ENCODE data around the gene CDCA8.
"Not testable (repeated sequence)": the region's sequence is repeated elsewhere in the genome, so short reads cannot be mapped to it uniquely, and the experiment has no call there.

The CDCA8 gene

DNA sequence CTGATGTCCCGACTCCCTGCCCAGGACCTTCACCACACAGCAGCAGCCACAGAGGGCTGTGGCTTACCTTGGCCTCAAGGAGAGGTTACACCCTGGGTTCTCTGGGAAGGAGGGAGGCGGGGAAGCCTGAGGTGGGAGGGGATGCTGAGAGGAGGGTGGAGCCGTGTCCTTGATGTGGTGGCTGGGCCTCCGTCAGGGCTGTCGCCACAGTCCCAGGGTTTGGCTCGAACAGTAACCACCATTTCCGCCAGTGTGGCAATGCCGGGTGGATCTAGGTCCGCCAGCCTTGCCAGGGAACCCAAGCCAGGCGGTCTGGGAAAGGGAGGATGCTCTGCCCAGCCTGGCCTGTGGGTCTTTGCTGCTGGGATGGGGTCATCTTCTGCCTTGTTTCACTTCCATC, 18.4 kb upstream of the CDCA8 start:
- DNase-seq = peak in 1 of 14 donors; percentile 5

DNA sequence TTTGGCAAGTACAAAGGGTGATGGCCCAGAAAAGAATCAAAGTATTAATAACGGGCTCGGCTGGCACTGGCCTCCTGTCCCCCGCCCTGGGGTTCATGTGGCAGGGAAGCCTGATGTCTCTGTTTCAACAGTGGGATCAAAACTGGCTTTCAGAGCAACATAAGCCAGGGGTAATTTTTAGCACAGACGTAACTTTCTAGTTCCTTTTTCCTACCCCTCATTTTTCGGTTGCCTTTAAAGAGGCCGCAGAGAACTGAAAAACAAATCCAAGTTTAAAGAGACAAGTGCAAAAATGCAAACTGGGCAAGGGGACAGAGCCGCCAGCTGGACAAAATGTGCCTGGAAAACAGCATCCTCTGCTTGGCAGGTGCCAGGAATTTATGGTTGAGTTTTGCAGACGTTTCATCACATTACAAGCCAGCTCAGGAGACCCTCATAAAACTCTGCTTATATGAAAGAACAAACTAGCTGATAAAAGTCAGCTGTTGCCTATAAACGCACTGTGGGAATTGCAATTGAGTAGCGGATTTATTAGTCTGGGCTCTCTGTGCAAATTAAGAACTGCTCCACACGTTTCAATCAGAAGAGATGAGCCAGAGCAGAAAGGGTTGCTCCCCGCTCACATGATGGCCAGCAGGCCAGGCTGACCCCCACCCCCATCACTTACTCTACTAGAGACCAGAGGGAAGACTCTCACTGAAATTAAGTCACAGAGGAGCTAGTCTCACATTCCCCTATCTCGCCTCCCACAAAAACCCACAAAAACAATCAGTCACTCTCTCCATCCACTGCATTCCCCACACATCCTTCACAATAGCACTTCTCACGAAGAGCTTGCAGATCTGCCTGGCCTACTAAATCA, 15.8 kb upstream of the CDCA8 start:
- DNase-seq = peak in 4 of 14 donors; percentile 8 to 27 (median 19)

DNA sequence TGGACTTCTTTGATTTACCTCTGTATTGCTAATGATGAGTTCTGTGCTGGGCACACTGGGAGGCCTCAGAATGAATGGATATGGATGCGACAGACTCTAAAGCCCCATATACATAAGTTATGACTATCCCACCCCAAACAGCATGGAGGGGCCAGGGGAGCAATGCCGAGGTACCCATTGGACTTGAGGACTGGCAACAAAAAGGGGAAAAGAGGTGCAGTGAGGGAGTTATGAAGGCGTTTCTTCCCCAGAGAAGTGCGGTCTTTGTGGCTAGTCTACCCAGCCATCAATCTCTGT, 15.2 kb upstream of the CDCA8 start:
- no peak for DNase-seq

DNA sequence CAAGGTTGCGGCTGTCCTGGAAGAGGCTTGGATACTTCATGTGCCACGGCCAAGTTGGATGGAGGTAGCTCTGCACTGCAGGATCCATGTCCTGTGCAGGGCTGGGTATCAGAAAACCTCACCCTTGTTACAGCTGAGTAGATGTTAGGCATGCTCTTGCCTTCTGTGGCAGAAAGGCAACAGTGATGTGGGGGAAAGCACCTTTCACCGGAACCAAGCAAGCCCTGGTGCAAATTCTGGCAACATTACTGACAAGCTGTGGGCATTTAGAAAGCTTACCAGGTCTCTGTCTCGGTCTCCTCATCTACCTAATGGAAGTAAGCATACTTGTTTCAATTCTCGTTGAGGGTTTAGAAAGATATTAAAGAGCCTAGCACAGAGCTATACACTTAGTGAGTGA, 14.5 kb upstream of the CDCA8 start:
- DNase-seq = no peak

DNA sequence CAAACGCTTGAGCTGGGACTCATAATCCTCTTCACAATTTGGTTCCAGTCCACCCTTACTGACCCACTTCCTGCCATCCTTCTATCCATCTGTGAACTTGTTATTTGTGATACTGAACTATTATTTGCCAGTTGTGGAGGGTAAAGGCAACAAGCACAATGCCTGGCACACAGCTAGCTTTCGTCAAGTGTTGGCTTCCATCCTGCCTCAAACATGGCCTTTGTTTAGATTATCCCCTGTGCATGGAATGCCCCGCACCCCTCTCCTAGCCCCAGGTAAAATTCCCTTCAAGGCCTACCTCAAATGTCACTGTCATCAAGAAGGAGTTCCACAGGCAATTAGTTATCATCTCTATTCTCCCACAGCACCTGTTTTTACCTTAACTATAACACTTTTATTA, 11.4 kb upstream of the CDCA8 start:
- no peak for DNase-seq

DNA sequence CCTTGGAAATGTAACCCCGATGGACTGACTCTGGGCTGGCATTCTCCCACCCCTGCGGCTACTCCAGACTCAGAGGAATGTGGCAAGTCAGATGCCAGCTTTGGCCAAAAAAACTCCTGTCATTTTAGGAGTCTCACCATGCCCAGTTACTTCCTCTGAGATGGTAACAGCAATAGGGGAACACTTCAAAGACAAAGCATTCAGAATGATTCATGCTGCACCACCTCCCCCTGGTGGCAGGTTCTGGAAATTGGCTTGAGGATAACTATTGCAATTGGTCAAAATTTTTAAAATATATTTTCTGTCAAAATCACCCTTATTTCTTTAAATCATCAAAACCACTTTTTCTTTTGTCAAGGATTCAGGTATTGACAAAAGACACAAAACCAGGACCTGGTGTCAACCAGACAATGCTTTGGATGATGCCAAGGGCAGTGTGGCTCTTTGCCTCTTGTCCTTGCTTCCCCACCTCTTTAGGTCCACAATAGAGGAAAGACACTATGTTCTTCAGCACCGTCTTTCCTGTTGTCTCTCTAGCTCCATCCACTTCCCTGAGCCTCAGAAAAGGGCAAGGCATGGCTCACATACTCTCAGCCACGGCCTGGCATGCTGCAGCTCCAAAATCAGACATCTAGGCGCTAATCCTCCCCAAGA, 9.9 kb upstream of the CDCA8 start:
- peak in 11 of 14 donors; percentile 6 to 72 (median 30) for DNase-seq

DNA sequence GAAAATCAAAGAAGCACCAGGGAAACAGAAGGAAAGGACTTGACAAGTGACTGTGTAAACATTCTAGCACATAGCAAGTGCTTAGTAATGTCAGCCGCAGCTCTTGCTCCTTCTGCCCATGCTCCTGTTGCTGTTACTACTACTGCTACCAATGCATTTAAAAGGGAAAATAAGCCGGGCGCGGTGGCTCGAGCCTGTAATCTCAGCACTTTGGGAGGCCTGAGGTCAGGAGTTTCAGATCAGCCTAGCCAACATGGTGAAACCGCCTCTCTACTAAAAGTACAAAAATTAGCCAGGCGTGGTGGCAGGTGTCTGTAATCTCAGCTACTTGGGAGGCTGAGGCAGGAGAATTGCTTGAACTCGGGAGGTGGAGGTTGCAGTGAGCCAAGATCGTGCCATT, 8.1 kb upstream of the CDCA8 start:
- not testable (repeated sequence) for DNase-seq

DNA sequence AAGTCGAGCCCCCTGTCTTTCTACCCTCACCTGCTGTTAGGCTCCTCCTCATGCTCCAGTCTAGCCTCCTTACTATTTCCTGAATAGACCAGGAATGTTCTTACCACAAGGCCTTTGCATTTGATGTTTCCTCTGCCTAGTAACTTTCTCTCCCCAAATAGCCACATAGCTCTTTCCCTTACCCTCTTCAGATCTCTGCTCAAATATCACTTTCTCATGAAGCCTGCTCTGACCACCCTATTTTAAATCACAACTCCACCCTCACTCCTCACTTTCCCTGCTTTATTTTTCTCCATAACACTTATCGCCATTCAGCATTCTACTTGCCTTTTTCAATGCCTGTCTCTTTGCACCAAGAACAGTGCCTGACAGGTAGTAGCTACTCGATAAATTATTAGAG, 6.6 kb upstream of the CDCA8 start:
- DNase-seq = no peak

DNA sequence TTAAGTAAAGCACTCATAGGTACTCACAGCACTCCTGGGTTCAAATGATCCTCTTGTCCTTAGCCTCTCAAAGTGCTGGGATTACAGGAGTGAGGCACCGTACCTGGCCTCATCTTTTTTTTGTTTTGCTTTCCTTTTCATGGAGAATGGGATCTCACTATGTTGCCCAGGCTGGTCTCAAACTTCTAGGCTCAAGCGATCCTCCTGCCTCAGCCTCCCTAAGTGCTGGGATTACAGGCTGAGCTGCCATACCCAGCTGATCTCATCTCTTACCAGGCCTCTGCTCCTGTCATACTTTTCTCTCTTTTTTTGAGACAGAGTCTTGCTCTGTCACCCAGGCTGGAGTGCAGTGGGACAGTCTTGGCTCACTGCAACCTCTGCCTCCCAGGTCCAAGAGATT, 4.6 kb upstream of the CDCA8 start:
- not testable (repeated sequence) for DNase-seq

DNA sequence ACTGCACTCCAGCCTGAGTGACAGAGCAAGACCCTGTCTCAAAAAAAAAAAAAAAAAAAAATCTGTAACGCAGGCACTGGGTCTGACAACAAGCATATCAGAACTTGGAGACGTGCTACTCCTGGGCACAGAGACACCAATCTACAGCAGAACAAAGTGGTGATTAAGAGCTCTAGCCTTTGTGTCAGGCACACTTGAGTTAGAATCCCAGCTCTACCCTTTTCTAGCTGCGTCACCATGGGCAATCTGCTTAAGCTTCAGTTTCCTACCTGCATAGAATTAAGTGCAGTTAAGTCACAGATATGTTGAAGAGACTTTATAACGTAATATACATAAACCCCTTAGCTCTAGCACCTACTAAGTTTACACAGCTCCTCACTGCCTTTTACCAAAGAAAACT, 3.4 kb upstream of the CDCA8 start:
- DNase-seq = no peak

DNA sequence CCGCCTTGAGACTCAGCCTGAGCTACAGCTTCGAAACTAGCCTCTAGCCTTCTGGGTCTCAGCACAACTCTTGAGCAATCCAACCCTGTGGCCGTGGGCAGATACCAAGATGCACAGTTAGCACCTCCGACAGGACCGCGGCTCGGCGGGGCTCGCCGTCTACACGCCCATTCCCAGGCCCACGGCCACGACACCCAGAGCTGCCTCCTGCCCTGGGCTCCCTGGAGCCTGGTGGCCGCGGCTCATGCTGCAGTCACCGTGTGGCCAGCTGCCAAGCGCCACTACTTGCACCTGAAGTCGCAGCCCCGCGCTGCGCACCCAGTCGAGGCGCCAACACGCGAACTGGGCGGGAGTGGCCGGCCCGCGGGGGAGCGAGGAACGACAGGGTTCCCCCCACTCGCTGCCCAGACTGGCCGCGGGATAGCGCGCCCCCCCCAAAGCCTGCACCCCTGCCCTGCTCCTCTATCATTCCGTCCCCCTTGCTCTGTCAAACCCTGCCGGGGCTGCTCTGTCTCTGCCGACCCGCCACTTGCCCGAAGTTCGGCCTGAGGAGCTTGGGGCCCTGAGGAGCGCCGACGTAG, 729 bp upstream of the CDCA8 start:
- DNase-seq = peak in 4 of 14 donors; percentile 25 to 46 (median 38)

DNA sequence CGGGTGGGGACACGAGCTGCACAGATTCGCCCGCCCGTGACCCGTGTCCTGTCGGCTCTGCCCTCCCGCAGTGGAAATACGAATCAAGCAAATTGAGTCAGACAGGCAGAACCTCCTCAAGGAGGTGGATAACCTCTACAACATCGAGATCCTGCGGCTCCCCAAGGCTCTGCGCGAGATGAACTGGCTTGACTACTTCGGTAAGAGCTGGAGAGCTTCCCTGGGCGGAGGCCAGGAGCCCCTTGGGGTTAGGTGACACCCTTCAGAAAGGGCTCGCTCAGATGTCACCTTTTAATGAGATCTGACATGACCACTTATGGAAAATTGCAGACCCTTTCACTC, 489 bp downstream of the CDCA8 start:
- no peak for DNase-seq

DNA sequence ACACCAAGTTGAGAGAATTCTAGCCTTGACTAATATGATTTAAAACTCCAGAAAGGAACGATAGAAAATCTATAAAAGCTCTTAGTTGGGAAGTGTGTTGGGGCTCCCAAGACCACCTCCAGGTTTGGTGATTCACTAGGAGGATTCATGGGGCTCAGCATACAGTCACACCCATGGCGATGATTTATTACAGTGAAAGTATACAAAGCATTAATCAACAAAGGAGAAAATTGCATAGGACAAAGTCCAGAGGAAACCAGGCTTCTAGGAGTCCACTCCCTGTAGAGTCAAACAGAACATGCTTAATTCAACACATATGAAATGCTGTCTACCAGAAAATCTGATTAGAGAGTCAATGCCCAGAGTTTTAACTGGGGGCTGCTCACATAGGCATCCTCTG, 4.8 kb downstream of the CDCA8 start:
- DNase-seq = no peak

DNA sequence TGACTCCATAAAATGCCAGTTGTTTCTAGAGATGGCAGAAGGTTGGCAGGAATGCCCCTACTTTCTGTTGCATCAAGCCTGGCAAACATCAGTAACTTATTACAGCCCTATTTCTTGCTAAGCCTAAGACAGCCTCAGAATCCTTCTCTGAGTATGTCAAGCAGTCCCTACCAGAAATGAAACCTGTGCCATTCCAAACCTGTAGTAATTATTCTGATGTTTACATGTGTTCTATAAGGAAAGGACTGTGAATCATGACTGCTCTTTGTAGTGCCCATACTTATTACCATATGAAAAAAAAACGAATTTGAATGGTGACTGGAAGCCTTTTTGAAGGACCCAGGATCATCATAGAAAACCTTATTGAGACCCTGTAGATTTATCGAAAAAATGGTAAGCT, 5.4 kb downstream of the CDCA8 start:
- DNase-seq = no peak

DNA sequence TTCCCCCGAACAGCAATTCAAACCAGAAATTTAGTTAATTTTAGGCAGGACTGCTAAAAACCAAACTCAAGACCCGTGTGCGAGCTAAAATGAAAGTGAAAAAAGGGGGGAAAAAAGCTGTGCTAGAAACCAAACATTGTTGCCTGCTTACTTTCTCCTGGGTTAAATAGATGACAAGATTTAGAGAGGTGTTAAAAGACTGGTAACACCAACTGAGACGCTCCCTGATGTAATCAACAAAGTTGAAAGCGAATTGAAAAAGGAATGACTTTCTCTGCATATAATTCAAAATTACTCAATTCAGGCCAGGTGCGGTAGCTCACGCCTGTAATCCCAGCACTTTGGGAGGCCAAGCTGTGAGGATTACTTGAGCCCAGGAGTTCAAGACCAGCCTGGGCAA, 6.8 kb downstream of the CDCA8 start:
- DNase-seq = no peak

DNA sequence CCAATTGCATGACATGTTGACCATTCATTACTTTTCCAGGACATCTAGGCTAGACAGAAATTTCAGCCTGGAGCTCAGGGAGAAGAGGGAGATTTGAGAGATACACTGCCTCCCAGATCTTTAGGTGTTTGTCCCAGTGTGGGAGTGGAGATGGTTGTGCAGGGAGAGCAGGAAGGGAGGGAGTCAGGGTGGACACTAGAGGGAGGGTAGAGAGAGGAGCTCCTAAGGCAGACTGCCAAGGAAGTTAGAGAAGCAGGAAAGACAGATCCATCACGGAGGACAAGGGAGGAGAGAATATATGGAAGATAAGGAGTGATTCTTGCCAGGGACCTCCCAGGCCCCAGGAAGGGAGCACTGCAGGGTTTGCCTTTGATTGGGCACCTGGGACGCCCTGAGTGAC, 8.7 kb downstream of the CDCA8 start:
- no peak for DNase-seq

DNA sequence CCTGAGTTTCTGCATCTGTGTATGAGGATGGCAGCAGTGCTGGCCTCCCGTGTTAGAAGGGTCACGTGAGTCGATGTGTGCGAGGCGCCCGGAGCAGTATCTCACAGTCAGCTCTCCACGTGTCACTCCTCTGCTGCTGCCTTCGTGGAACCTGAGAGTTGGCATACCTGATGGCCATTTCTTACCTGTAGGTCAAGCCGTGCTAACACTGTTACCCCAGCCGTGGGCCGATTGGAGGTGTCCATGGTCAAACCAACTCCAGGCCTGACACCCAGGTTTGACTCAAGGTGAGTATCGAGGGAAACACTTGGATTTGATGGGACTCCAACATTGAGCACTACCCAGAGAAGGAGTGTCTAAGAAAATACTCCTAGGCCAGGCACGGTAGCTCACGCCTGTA, 10.7 kb downstream of the CDCA8 start:
- DNase-seq = no peak

DNA sequence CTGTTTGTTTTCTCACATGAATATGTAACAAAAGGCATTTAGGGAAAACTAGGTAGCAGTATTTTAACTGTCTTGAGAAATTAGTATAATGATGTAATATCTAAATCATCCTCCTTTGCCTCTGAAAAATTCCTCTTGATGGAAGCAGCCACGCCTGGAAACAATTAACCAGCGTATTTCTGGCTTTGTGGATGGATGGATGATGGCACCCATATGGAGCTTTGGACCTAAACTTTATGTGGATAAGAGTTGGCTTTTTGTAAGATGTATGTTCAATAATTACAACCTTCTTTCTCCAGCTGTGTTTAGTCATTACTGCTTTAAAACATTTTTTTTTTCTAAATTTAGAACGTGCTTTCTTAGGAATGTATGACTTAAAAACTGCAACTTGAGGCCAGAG, 12.7 kb downstream of the CDCA8 start:
- no peak for DNase-seq

DNA sequence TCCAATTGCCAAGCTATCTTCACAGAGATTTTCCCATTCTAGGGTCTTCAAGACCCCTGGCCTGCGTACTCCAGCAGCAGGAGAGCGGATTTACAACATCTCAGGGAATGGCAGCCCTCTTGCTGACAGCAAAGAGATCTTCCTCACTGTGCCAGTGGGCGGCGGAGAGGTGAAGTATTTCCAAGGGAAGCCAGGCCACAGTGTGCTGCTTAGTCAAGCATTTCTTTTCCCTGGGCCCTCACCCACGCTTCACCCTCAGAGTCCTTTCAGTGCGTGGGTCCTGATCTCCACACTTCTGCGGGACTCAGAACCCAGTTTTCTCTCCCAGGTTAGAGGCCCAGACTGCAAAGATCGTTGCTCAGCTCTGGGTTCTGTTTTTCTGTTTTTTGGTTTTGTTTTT, 13.1 kb downstream of the CDCA8 start:
- DNase-seq = no peak

DNA sequence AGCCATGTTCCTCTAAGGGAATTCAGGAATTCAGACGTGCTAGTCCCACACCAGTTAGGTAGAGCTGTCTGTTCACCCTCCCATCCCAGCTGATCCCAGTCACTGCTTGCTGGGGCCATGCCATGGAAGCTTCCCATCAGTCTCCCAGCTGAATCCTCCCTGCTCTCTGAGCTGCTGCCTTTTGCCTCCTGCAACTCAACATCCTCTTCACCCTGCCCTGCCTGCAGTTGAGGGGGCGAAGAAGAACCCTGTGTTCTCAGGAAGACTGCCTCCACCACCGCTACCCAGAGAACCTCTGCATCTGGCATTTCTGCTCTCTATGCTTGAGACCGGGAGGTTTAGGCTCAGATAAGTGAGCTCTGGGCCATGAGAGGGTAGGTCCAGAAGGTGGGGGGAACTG, 16.2 kb downstream of the CDCA8 start:
- DNase-seq = no peak

DNA sequence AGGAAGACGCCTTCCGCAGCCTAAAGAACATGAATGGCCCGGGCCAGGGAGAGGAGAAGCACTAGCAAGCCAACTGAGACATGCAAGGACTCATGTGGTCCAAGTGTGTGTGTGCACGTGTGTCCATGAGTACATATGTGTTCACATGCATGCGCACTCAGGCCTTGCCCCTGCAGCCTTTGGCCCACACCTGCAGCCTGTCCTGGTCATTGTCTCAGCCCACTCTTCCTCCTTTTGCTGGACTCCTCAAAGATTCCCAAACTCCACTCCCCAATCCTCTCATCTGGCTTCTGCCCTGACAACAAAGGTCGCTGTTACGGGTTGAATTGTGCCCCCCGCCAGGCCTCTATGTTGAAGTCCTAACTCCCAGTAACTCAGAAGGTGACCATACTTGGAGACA, 21.9 kb downstream of the CDCA8 start:
- DNase-seq = no peak

DNA sequence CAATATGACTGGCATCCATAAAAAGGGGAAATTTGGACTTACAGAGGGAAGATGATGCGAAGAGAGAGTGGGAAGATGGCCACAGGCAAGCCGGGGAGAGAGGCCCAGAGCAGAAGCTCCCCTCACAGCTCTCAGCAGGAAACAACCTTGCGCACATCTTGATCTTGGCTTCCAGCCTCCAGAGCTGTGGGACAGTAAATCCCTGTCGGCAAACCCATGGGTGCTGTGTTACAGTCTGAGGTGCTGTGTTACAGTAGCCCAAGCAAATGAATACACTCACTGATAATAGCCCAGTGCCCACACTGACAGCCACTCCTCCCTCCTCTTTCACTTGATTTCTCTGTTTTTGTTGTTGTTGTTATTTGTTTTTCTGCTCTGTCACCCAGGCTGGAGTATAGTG, 22.4 kb downstream of the CDCA8 start:
- no peak for DNase-seq

DNA sequence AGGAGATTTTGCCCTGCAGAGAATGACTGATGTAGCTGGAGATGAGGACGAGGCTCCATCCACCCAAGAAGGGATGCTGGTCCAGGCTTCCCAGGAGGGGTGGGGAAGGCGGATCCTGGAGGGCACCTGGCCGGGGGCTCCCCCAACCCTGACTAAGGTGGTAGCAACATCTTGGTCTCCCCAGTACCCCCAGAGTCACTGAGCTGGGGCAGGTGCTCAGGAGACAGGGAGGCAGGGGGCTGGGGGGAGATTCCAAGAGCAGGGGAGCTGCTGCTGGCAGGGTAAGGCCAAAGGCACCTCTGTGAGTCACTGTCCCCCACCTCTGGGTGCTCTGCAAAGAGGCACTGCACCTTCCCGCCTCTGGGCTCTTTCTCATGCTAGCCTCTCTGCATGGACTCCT, 24.0 kb downstream of the CDCA8 start:
- no peak for DNase-seq

DNA sequence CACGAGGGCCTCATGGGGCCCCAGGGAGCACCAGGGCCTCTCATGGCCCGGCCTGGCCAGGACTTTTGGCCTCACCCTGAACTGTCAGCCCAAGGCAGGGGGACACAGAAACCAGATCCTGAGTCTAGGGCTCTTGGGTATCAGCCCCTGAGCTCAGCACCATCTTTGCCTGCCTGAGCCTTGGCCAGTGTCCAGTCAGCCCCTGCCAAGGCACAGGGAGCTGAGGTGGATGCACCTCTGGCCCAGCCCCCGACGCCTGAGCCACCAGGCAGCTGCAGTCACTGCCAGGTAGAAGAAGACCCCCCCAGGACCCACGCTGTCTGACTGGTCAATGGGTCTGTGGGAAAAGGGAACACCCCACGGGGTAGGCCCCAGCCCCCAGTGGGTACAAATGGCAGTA, 25.3 kb downstream of the CDCA8 start:
- DNase-seq = no peak

Data from C1 segment of cervical spinal cord (tissue), 14 donors.